ENCODE data around the gene TLE5.

- TF ChIP-seq CTCF (IDR thresholded peaks at IDR 0.05; ENCODE audit: borderline replicate concordance, extremely low read depth, low read length, poor library complexity, severe bottlenecking): no peak
- no peak for TF ChIP-seq EZH2 (IDR thresholded peaks at IDR 0.05; ENCODE audit: borderline replicate concordance, low read depth, low read length, severe bottlenecking)
These were observed 56.1 kb downstream of the TLE5 start for GRCh38 chr19:3006075-3006767.
